ENCODE measurements around the gene VPS8.

DNA sequence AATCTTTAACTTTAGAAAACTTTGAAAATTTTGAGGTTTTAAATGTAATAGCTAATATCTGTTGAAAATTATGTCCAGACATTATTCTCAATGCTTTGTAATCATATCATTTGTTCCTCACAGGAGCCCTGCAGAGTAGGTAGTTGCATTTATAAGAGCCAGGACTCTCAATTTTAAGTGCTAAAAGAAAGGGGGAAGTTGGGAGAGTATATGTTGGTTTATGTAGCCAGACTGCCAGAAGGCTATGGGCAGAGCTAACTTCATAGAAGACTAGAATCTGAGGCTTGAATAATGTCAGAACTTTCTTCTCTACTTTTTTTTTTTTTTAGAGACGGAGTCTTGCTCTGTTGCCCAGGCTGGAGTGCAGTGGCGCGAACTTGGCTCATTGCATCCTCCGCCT is 9.1 kb downstream of the VPS8 start:
- TF ChIP-seq CTCF (IDR thresholded peaks at IDR 0.05) (no peak), POLR2A (IDR thresholded peaks at IDR 0.05; ENCODE audit: low read depth) (no peak), POLR2AphosphoS5 (IDR thresholded peaks at IDR 0.05) (no peak), EP300 (IDR thresholded peaks at IDR 0.05) (no peak)
